ENCODE data around the gene BEGAIN. TPM values are rescaled to one million over a fixed set of nuclear protein-coding genes. Genes with fewer than 3 reads are reported as not detected.

Gene BEGAIN
- total RNA-seq, 1 experiment from 2014 or later, result 37.8 TPM

- peak; percentile 65 for DNase-seq (ENCODE audit: extremely low read depth, low read depth)
Measured at GRCh38 chr14:100555436-100556139, 31.6 kb downstream of the BEGAIN start.

DNA sequence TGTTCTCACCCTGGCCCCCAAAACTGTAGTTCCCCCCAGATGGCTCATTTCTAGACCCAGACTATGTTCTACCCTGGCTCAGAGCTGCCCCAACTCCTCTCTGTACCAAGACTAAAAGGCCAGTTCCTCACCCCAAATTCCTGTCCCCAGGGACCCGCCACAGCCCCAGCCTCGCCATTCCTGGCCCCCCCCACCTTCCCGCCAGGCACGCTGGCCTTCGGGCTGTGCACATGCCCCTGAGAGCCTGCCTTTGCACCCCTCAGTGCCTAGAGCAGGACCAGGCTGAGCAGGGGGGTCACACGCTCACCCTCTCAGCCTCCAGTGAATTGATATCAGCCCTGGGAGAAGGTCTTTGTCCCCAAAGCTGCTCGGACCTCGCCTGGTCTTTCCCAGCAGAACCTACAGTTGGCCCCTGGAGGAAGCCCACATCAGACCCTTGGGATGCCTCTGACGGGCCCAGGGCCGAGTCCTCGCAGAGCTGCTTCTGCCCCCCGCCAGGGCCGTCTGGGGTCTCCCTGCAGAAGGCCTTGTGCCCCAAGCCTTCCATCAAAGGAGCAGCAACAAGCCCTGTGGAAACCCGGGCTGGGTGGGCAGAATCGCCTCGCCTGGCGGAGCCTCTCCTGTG lies 32.4 kb downstream of the BEGAIN start:
- DNase-seq (ENCODE audit: extremely low read depth, low read depth), result no peak

- DNase-seq (ENCODE audit: extremely low read depth, low read depth), result peak; percentile 88
Measured at GRCh38 chr14:100554082-100554677, 33.0 kb downstream of the BEGAIN start.

- DNase-seq (ENCODE audit: extremely low read depth, low read depth), result no peak
Measured at GRCh38 chr14:100553471-100553870, 33.7 kb downstream of the BEGAIN start.

DNA sequence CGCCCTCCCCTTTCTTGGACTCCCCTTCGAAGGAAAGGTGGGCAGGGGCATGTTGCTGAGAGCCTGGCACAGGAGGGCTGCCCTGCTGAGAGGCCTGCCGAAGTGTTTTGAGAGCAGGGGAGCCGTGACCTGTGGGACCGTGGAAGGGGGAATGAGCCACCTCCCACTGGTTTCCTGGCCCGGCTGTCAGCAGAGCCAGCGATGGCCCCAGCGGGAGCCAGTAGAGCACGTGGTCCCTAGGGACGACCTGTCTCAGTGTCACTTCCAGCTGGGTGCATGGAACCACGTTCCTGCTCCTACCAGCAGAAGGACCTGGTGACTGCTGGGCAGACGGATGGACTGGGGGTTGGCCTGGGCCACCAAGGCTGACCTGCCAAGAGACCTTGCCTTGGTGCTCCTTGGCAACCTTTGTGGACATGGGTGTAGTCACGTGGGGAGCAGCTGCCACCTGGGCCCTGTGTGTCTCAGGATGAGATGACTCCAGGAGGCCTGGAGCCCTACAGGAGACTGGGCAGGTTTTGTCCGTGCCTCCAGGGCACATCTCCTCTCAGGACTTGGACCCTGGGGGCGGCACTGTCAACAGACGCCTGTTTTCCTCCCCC lies 34.6 kb downstream of the BEGAIN start:
- no peak for DNase-seq (ENCODE audit: extremely low read depth, low read depth)

GRCh38 chr14:100551056-100551455 lies 36.2 kb downstream of the BEGAIN start:
- DNase-seq (ENCODE audit: extremely low read depth, low read depth), result no peak

- DNase-seq (ENCODE audit: extremely low read depth, low read depth), result no peak
Measured at GRCh38 chr14:100549834-100550625, 37.2 kb downstream of the BEGAIN start.

GRCh38 chr14:100548939-100549338 lies 38.3 kb downstream of the BEGAIN start:
- no peak for DNase-seq (ENCODE audit: extremely low read depth, low read depth)

DNA sequence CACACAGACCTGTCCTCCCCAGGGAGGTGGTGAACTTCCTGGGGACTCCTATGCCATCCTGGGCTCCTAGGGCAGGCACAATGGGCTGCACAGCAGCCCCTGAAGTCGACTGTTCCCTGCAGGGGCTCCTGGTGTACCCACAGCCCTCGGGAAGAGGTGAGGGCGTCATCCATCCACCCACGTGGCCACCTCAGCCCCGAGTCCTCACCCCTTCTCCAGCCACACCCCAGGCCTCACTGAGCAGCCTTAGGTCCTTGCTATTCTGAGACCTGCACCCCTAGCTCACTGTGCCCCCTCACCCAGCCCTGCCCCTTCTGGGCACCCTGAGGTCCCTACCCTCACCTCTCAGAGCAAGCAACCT lies 38.9 kb downstream of the BEGAIN start:
- no peak for DNase-seq (ENCODE audit: extremely low read depth, low read depth)

GRCh38 chr14:100547633-100548294 lies 39.5 kb downstream of the BEGAIN start:
- peak; percentile 93 for DNase-seq (ENCODE audit: extremely low read depth, low read depth)

GRCh38 chr14:100546051-100546443 lies 41.2 kb downstream of the BEGAIN start:
- no peak for DNase-seq (ENCODE audit: extremely low read depth, low read depth)

GRCh38 chr14:100545359-100545758 lies 41.9 kb downstream of the BEGAIN start:
- DNase-seq (ENCODE audit: extremely low read depth, low read depth), result no peak

GRCh38 chr14:100544506-100545141 lies 42.6 kb downstream of the BEGAIN start:
- no peak for DNase-seq (ENCODE audit: extremely low read depth, low read depth)

DNA sequence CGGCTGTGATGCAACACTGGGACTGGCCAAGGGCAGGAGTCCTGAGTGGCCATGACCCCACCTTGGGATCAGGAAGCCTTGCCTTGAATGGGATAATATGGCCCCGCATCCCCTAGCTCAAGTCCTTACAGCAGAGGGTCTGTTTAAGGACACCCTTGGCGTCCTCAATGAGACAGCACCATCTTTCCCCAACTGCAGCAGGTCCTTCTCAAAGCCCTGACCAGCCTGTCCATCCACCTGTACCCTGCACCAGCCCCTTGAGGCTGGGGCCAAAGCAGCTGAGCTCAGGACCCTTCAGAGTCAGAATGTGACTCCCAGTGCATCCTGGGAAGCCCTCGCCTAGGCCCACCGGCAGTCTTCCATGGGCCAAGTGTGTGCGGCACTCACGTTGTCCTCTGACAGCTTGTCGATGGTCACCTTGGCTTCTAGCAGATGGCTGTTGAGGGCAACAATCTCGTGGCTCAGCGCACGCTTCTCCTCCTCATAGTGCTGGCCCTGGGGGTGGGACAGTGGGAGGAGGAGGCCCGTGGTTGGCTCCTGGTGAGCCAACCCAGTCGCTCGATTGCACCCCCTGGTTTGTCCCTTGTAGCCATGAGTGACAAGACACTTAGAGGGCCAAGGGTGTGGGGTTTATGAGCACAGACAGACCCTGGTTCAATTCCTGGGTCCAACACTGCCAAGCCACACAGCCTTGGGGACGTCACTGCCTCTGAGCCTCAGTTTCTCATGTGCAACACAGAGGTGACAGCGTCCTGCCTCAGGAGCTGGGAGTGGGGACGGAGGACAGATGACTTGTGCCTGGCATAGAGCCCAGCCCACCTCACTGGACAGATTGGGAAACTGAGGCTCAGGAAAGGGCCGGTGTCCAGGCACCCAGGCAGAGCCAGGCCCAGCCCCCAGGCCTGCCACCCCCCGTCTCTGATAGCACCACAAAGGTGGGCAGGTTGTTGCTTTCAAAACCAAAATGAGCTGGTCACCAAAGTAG lies 43.5 kb downstream of the BEGAIN start:
- DNase-seq (ENCODE audit: extremely low read depth, low read depth), result no peak

- DNase-seq (ENCODE audit: extremely low read depth, low read depth), result no peak
Measured at GRCh38 chr14:100542619-100543205, 44.5 kb downstream of the BEGAIN start.

DNA sequence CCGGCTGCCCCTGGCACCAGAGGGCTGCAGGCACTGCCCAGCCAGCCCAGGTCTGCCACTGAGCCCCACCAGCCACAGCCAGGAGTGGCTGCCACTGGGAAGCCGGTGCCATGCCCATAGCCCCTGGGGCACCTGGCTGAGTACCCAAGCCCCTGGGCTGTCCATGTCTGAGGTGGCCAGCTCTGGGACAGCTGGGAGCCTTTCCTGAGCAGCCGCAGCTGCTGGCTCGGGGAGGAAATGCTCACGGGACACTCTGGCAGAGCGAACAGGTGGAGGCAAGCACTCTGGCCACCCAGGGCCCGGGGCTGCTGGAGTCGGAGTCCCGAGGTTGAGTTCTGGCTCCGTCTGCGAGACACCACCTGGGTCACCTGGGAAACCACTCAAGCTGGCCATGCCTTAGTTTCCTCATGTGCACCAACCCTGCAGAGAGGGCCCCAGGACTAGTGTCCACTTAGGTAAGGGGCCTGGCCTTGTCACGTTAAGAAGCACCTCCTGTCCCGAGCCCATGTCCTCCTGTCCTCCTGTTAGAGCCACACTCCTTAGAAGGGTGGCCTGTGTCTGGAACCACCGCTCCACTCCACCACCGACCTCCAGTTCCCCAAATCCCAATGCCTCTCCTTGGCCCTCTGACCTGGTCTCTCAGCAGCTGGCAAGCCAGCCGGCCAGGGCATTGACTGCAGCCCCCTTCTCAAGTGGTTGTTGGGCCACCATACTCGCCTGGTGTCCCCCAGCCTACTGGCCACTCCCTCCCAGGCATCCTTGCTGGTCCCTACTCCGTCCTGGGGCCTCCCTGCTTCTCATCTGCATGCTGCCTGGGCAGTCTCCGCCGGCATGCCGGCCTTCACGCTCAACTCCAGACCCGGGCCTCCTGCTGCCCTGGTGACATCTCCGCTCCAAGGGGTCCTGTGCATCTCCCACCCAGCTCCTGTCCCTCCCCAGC lies 45.3 kb downstream of the BEGAIN start:
- no peak for DNase-seq (ENCODE audit: extremely low read depth, low read depth)

DNA sequence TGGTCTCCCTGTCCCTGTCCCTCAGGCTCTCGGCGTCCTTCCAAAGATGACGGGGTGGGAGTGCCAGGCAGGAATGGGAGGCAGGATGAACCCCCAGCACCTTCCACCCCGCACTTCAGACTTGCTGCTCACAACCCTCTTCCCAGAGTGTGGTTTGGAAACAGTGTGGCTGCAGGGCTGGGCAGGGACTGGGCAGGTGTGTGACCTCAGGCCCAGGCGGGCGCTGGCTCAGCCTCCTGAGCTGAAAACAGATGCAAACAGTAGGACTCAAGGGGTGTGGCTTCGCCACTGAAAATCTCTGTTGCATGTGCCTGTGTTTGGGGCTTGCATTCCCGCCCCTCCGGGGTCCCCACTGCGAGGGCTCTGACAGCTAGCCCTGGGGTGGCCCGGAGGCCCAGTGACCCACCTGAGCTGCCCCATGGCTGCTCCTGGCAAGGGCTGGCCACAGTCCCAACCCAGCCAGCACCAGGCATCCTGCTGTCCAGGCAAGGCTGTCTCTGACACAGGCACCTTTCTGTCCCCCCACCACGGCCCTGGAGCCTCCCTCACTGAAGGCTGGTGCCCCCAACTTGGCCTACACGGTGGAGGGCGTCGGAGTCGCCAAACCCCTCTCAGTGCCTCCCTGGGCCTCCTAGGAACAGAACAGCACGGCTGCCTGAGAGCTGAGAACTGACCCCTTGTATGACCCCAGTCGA lies 46.1 kb downstream of the BEGAIN start:
- DNase-seq (ENCODE audit: extremely low read depth, low read depth), result no peak

All from NCI-H460 (cell line).